ENCODE measurements around the gene ANK3.

DNA sequence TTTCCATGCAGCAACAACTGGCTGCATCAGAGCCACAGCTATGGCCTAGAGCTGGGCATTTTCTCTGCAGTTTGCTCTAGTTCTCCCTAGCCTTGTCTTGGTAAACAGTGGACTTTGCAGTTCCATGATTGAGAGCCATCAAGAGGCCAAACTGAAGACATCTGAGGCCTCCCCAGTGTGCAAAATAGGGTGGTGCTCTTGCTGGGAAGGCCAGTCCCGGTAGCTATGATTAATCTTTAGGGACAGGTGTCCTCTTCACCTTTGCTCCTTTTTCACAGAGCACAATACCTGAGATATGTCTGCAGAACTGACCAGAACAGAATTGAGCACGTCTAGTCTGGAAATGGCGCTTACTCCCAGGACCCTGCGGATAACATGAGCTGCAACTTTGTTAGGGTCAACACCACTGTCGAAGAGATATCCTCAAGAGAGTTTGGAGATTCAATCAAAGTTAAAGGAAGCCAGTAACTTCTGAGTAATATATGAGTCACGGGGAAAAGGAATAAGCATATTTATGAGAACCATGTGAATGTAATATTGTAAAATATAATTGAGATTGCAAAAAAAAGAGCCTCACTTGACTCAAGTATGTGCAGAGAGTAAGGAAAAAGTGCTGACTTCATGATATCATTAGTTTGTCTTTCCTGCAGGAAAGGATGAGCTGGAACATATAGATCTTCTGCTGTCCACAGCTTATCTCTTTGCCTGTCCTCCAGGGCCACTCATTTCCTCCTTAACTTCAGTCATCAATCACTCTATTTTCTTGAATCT lies 76.7 kb downstream of the ANK3 start:
- TF ChIP-seq, protein P1, sequence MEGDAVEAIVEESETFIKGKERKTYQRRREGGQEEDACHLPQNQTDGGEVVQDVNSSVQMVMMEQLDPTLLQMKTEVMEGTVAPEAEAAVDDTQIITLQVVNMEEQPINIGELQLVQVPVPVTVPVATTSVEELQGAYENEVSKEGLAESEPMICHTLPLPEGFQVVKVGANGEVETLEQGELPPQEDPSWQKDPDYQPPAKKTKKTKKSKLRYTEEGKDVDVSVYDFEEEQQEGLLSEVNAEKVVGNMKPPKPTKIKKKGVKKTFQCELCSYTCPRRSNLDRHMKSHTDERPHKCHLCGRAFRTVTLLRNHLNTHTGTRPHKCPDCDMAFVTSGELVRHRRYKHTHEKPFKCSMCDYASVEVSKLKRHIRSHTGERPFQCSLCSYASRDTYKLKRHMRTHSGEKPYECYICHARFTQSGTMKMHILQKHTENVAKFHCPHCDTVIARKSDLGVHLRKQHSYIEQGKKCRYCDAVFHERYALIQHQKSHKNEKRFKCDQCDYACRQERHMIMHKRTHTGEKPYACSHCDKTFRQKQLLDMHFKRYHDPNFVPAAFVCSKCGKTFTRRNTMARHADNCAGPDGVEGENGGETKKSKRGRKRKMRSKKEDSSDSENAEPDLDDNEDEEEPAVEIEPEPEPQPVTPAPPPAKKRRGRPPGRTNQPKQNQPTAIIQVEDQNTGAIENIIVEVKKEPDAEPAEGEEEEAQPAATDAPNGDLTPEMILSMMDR (IDR thresholded peaks at IDR 0.05), result no peak
- TF ChIP-seq POLR2AphosphoS5 (IDR thresholded peaks at IDR 0.05), result no peak
